T-helper 1 cell treated with Interleukin-12 subunit alpha and Interleukin-12 subunit beta and Interleukin-4 antibody, amounts not matched to agents 30 ng/mL and 1 ng/mL, for 36 hours (primary cell): ENCODE data around the gene ANKRD27. TPM values are rescaled to one million over a fixed set of nuclear protein-coding genes. Genes with fewer than 3 reads are reported as not detected.
"Not testable (repeated sequence)": the region's sequence is repeated elsewhere in the genome, so short reads cannot be mapped to it uniquely, and the experiment has no call there.

ENCODE experiments used
- intact Hi-C: fragments of 100-400 bp; cut with micrococcal nuclease; formaldehyde crosslinking; loops from one replicate; pipeline ENCODE4 v1.15.1; 2024
- total RNA-seq: library from RNA; stranded (reverse); gene quantifications from 2 replicates; pipeline ENCODE4 v1.2.3, GENCODE V29; 2022

Gene ANKRD27
- total RNA-seq, 1 donor from 2014 or later: 40.0 TPM

DNA sequence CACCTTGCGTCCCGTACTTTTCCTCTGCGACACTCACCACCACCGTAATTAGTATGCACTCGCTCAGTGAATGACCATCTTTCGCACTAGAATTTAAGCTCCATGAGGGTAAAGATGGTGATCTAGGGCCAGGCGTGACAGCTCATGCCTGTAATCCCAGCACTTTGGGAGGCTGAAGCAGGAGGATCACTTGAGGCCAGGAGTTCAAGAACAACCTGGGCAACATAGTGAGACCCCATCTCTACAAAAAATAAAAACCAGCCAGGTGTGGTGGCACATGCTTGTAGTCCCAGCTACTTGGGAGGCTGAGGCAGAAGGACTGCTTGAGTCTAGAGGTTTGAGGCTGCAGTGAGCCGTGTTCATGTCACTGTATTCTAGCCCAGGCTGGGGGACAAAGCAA lies 18.6 kb downstream of the ANKRD27 start:
- intact Hi-C loops: not testable (repeated sequence)

DNA sequence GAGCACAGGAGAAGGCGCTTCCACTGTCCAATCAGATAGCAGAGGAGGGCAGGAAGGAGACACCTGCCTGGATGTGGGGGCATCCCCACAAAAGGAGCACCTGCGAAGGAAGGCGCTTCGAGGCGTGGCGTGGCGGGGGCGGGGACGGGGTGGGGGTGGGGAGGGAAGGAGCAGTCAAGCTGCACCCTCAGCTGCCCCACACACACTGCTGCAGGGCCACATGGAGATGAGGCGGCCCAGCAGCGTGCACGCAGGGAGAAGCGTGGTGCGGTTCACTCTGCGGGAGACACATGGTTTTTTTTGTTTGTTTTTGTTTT lies 21.4 kb downstream of the ANKRD27 start:
- intact Hi-C loops: no loop called here

DNA sequence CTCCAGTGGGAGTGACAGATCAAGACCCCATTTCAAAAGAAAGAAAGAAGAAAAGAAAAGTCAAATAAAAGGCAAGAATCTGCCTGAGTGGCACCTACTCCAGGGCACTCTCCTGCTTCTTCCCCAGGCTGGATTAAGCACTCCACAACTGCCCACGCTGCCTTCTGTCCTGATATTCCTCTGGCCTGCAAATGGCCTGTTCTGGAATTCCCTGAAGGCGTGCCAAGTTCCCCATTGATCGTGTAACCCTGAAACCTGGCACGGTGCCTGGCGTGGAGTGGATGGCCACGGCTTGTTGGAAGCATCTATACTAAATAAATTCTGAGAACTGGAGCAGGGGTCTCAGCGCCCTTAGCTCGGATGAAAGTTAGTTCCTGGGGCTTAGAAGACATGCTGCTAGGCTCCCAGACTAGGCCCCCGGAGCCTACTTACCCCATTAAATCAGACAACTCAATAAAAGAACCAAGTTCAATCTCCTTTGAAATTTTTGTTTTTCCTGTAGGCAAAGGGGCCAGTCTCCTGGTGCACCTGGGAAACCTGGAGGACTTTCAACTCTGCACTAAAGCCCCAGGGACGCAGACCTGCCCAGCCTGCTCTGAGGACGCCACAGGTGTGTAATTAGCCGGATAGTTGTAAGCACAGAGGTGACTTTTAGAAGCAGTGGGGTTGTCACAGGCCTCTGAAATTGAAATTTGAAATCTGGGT lies 21.9 kb downstream of the ANKRD27 start:
- intact Hi-C loops: no loop called here

DNA sequence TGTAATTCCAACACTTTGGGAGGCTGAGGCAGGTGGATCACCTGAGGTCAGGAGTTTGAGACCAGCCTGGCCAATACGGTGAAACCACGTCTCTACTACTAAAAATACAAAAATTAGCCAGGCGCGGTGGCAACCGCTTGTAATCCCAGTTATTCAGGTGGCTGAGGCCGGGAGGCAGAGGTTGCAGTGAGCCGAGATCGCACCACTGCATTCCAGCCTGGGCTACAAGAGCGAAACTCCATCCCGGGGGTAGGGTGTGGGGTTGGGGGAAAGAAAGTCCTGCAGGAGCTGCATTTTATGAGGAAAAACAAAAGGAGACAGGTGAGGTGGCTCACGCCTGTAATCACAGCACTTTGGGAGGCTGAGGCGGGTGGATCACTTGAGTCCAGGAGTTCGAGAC lies 22.6 kb downstream of the ANKRD27 start:
- intact Hi-C loops: not testable (repeated sequence)

DNA sequence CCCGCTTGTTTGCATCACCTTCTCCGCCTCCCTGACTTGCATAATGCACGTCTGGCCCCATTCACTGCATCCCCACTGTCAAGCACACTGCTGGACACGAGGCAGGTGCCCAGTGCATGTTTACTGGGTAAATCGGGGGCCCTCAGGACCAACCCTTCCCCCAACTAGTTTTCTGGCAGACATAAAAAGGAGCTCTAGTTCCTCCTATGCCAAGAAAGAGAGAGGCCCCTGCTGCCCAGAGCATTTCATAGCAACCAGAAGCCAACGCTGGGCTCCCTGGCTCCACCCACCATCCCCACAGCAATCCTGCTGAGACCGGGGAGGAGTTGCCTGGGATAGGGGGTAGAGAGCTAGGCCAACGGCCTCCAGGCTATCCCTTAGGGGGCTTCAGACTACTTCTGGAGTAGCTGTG lies 23.2 kb downstream of the ANKRD27 start:
- intact Hi-C loops: no loop called here

DNA sequence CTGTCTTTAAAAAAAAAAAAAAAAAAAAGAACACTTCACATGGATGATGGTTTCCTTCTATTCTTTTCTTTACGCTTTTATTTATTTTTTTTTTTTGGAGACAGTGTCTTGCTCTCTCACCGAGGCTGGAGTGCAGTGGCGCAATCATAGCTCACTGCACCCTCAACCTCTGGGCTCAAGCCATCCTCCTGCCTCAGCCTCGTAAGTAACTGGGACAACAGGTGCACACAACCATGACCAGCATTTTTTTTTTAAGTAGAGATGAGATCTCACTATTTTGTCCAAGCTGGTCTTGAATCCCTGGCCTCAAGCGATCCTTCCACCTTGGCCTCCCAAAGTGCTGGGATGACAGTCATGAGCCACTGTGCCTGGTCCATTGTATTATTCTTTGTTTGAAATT lies 24.3 kb downstream of the ANKRD27 start:
- intact Hi-C loops: no loop called here

DNA sequence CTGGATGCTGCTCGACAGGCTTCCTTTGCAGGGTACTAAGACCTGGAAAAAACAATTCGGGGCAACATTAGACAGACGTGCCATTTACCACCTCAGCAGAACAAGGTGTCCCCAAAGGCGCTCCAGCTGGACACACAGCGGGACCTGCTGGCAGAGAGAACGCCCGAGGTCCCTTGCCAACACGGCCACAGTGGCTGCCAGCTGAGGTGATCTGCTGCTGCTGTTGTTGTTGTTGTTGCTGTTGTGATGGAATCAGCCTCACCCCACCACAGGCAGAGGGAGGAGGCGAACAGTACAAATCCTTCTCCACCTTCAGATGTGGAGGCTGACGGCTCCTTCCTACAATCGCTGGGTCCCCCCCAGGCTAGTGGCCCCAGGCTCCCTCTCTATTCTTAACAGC lies 25.2 kb downstream of the ANKRD27 start:
- intact Hi-C loops: loop anchor here (5.0 kb wide), 1 partner anchor 52 kb away; no protein-coding TSS in a partner anchor

DNA sequence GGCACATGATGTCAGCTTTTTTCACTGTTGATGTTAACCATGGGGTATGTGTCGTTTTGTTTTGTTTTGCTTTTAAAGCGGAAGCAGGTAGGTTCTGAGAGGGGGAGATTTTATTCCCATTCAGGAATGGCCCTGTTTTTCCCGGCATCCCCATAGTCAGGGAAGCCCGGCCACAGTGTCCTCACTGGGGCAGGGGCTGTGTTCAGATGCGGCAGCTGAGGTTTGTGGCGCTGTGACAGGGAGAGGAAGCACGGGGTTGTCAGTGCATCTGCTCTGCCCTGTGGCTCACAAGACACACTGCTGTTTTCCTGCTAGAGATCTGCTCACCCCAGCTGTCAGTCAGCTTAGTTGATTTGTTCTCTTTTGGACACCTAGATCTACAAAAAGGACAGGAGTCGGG lies 27.6 kb downstream of the ANKRD27 start:
- intact Hi-C loops: loop anchor here (5.0 kb wide), 1 partner anchor 50 kb away; no protein-coding TSS in a partner anchor

DNA sequence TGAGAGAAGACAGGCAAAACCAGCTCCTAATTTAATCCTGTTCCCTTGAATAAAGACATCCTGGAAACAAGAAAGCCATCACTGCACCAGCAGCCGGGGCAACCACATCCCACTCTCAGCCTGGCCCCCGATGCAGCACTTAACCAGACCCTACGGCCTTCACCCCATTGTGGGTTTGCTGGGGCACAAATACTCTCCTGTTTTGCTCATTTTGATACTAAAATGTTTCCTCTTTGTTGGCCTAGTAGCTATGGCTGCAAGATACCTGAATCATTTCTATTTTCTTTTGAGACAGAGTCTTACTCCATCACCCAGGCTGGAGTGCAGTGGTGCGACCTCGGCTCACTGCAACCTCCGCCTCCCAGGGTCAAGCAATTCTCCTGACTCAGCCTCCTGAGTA lies 28.4 kb downstream of the ANKRD27 start:
- intact Hi-C loops: loop anchor here (1.0 to 5.0 kb wide), 2 partner anchors 29 to 49 kb away; partner anchors contain the start of genes ANKRD27 and RGS9BP

DNA sequence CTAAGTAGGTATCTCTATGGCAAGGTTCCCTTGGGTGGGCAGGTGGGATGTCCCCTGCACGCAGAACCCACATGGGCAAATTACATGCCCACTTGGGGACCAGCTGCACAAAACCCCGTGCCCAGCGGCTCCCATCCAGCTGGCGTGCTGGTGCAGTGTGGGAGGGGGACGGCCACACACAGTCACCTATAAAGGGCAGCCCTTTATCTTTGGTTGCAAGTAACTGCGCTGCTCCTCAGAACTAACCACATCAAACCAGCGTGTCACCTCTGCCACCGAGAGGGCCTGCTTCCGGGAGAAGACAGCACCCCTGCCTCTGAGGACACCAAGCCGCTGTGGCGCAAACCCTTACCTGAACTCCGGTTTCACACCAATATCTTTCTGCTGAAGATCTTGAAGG lies 32.2 kb downstream of the ANKRD27 start:
- intact Hi-C loops: loop anchor here (1.0 to 2.0 kb wide), 2 partner anchors 33 to 50 kb away; partner anchors contain the start of genes ANKRD27 and RGS9BP

DNA sequence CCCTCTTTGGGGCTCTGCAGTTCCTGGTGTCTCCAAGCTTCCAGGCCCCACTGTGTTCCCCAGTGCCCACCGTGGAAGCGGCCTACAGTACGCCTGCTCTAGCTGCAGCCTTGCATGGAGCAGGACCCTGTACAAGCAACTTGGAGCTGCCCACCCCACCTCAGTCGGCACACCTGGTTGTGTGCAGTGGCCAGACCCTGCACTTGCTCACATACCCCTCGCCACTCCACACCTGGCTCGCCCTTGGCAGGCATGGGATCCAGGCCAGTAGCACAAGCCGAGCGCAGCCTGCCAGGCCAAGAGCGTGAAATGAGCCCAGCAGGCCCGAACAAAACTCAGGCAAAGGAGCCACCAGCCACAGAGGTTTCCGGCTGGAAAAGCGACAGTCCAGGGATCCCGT lies 36.4 kb downstream of the ANKRD27 start:
- intact Hi-C loops: no loop called here

DNA sequence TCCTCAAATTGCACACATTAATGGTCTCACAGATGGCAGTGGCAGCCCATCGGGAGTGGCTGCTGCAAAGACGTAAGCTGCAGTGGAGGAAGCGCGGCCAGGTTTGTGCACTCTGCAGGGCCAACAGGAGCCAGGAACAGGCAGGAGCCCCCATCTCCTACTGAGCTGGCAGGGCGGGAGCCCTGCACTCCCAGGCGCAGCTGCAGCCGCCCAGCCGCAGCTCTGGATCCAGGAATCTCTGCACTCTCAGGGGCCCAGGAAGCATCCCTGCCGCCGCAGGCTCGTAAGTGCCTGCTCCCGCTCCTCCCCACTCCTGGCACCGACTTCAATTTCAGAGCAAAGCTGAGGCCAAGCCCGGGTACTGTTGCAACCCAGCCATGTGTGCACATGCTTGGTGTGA lies 37.5 kb downstream of the ANKRD27 start:
- intact Hi-C loops: no loop called here

DNA sequence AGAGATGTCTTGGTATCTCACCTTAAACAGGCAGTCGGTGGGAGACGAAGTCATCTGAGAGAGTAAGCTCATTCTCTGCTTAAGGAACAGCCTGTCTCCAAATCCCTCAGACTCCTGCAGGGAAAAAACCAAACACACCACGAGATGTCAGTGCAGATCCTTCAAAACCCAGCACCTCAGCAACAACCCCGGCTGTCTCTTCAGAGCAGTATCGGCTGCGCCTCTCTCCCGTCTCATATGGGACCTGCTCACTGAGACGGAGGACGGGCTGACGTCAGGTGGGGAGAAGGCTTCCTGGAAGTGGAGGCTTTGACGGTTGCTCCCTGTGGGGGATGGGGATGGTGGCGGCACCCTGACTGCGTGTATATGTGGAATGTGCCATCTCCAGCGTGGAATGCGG lies 43.6 kb downstream of the ANKRD27 start:
- intact Hi-C loops: no loop called here

DNA sequence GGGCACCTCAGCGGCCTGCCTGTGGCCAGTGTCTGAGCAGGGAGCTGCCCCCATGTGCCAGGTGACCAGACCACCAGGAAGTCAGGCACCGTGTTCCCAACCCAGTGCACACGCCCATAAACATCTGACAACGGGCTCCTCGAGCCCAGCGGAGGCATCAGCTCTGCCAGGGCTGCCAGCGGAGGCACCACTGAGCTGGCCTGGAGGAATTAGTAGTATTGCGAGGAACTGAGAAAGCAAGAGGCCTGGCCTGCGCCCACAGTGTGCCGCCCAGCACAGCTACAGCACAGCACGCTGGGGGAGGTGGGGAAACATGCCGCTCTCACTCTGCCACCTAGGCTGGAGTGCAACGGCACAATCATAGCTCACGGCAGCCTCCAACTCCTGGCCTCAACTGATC lies 44.6 kb downstream of the ANKRD27 start:
- intact Hi-C loops: no loop called here

DNA sequence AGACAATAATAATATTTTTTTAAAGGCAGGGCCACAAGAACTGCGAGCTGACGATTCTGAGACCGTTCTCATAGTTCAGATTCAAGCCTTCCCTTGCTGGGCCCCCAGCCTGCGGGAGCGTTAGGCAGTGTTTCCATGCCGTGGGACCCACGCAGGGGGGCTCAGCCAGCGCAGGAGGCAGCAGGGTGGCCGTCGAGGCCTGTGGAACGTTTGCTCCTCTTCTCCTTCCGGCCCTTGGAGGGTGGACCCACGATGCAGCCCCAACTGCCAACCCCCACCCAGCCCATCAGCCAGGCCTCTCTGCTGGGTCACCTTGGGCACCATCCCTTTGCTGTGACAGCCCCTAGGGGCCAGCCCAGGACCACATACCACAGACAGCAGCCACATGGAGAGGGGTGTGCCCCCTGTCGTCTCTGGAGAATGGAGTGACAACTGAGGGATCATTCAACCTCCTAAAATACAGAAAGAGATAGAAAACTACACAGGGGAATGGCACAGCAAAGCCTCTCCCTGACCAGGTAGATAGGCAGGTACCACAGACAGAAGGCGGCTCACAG lies 47.2 kb downstream of the ANKRD27 start:
- intact Hi-C loops: no loop called here

DNA sequence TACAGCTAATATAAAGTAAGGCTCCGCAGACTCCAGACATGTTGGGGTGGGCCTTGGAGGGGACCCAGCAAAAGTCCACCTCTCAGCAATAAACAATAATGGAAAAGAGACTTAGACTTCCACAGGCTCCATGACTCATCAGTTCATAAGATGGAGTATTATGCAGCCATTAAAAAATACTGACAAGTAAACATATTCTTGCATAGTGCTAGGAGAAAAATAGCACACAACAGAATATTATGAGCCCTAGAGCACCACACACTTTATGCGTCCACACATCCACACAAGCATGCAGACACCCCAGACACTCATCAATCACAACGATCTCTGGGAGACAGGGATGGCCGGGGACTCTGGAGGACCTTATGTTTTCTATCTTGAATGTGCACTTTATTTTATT lies 48.0 kb downstream of the ANKRD27 start:
- intact Hi-C loops: no loop called here

DNA sequence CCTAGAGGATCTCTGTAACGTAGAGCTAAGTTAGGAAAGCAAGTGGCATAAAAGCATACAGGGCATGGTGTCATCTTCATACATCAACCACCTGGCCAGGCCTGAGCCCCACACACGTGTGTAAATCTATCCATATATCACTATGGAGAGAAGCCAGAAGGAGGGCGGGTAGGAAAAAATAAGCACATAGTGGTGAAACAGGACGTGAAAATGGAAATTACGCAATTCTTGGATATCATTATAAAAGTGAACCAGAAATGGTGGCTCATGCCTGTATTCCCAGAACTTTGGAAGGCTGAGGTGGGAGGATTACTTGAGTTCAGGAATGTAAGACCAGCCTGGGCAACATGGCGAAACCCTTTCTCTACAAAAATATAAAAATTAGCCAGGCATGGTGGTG lies 50.6 kb downstream of the ANKRD27 start:
- intact Hi-C loops: no loop called here

DNA sequence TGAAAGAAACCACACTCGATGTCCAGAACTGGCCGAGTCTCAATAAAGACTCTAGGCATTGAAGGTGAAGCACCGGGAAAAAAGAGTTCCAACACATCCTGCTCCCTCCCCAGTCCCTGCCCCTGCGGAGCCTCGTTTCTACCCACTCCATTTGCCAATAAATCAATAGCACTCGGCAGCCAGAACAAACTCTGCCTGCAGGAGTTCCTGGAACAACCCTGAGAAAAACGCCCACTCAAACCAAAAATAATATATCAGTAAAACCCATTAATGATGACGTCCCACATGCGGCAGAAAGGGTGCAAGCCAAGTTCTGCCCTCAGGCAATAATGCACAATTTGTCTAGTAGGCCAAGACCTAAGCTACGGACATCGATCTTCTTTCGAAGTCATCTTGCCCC lies 53.0 kb downstream of the ANKRD27 start:
- intact Hi-C loops: no loop called here

DNA sequence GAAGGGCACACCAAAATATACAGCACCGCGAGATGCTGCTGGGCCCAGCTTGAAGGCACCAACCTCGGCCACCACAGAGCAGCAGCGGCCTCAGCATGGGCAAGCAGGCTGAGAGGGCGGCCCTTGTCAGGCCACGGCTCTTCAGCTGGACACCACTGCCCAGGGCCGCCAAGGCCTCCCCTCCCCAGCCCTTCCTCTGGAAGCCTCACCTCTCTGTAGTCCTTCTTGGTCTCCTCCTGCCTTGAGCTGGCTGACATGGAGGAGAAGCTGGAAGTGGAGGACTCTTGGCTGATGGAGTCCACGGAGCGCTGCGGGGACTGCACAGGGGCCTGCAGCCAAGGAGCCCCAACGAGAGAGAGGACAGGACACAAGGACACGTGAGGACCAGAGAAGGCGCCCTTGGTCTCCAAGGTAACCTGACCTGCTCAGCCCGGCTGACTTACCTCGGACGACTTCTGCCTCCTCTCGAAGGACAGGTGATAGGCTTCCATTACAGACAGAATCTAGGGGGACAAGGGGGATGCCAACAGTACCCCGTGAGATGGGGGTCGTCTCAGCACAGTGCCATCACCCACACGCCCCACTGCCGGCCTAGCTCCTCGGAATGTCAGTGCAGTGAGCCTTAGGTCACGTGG lies 55.8 kb downstream of the ANKRD27 start:
- intact Hi-C loops: no loop called here

DNA sequence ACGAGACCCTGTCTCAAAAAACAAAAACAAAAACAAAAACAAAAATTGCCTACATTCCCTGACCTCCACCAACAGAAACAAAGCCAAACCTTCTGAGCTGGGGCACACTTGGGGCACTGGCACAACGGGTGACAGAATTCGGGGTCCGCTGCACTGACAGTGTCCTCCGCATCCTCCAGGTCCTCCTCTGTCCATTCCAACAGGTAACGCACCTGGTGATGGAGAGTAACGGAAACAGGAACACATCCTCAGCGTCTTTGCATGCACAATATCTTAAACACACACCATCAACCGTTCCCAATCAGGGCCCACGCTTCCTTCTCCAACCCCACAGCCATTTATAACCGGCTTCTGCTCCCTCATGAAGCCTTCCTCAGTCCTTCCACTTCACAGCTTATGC lies 59.4 kb downstream of the ANKRD27 start:
- intact Hi-C loops: no loop called here

DNA sequence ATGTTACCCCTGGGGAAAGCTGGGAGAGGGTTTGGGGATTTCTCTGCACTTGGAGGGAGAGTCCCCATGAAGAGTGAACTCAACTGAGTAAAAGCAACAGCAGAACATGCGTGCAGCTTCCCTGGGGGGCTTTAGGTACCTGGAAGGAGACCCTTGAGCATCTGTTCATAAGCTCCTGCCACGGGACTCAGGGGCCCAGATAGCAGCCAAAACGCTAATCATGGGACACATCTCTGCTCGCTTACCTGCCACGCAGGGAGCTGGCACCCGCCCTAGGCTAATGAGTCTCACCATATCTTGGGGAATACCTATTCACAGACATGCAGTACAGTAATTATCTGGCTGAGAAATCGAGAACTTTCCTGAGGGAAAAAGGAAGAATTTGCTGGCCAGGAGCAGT lies 60.1 kb downstream of the ANKRD27 start:
- intact Hi-C loops: no loop called here

DNA sequence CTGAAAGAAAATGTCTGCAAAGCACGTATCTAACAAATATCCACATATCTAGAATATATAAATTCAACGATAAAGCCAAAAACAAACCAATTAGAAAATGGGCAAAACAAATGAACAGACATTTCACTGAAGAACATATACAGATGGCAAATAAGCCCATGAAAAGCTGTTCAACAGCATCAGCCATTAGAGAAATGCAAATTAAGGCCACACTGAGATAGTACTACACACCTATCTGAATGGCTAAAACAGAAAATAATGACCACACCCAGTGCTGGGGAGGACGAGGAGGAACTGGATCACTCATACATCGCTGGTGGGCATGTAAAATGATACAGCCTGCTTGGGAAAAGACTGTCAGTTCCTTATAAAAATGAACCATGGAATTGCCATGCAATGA lies 62.0 kb downstream of the ANKRD27 start:
- intact Hi-C loops: no loop called here

DNA sequence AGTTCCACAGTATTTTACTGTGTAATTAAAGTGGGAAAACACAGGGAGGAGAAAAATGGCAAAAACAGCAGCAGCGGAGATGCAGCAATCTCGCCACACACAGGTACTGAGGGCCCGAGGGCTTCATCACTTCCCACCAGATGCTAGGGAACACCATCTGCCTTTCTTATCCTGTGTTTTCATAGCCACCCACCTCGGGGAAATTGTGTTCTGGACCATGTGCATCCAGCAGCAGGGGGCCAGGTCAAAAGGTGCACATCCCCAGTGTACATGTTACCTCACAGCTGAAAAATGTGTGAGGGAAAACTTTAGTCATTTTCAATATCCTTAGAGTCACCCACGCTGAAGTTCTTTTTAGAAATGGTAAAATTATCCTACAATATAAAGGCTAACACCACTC lies 63.8 kb downstream of the ANKRD27 start:
- intact Hi-C loops: no loop called here
